AG04450 (cell line): ENCODE results near the gene SKIC8. TPM values are rescaled to one million over a fixed set of nuclear protein-coding genes. Genes with fewer than 3 reads are reported as not detected.

Source experiments
- CTCF ChIA-PET: fragments of 300-600, 350-600 bp; formaldehyde crosslinking; extraction: SDS; loops from one replicate; lab custom pipeline; 2022; ENCODE audit warnings: antibody characterized with exemption, inconsistent platforms; lab: Charles Lee
- POLR2A ChIA-PET: fragments of 350-600 bp; formaldehyde crosslinking; extraction: SDS; loops from one replicate; lab custom pipeline; 2021; ENCODE audit warnings: antibody characterized with exemption, inconsistent platforms; lab: Yijun Ruan, JAX
- DNase-seq: peaks from one replicate; pipeline ENCODE4 v3.0.0-alpha.2; 2011; ENCODE audit warnings: low read depth, low spot score
- H3K27ac ChIP-seq: one replicate; pipeline ENCODE4 v1.5.1; 2012; ENCODE audit warnings: low read depth, low read length, control low read depth
- H3K27me3 ChIP-seq: one replicate; pipeline ENCODE4 v1.6.0; 2012; ENCODE audit warnings: low read length; ENCODE audit not compliant: control insufficient read depth, insufficient read depth
- H3K4me3 ChIP-seq: 2 replicates; pipeline ENCODE4 v1.5.1; 2011; ENCODE audit warnings: mild to moderate bottlenecking, low read depth, low read length, control low read depth
- H3K9me3 ChIP-seq: 2 replicates; pipeline ENCODE4 v1.5.1; 2012; ENCODE audit warnings: low read length; ENCODE audit not compliant: control insufficient read depth, insufficient read depth
- polyA plus RNA-seq: library from polyadenylated mRNA; depleted of rRNA; stranded (reverse); fragments of >200 nt; gene quantifications from 2 replicates; pipeline ENCODE4 v1.2.3, GENCODE V29; 2011
- TF ChIP-seq, protein P1 (sequence below): IDR thresholded peaks from 2 replicates; pipeline ENCODE4 v1.5.1; 2011; ENCODE audit warnings: low read depth, low read length, control low read depth, inconsistent platforms

SKIC8 gene
- polyA plus RNA-seq, 1 experiment, result 92.0 TPM

DNA sequence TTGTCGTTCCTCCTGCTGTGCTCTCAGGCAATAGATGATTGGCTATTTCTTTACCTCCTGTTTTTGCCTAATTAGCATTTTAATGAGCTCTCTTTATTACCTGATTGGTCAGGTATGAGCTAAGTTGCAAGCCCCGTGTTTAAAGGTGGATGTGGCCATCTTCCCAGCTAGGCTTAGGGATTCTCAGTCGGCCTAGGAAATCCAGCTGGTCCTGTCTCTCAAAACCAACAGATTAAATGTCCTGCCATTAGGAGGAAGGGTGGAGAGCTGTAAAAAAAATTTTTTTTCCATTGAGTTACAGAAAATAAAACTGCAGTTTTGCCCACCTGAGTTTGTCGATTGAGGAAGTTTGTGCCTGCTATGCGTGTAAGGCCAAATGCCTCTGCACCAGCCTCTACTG, 59.6 kb downstream of the SKIC8 start:
- peaks cover 30% of the 10 kb centered on the region for H3K27me3 ChIP-seq
- CTCF ChIA-PET, result interaction anchor here (0.6 to 7.5 kb wide), 33 partner anchors 9 to 294 kb away, joined by 3 to 157 read pairs (median 7); partner anchors contain the start of genes CIB2 and SKIC8

DNA sequence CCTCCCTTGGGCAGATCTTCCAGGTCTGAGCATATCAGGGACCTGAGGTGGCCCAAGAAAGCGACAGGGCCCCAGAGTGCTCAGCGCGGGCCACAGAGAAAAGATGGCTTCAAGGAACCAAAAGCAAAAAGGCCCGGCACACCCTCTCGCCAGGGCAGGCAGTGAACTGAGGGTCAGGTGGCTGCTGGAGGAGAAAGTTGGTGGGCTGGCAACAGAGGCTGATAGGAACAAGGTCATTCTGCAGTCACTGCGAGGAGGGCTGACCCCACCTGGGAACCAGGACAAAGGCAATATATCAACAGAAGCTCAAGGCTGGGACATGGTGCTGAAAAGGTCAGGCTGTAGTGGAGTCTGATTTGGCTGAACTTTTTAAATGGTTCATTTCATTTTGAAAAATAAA, 62.3 kb downstream of the SKIC8 start:
- Histone ChIP-seq H3K9me3 (no peaks in the 10 kb centered on the region), H3K4me3 (no peak overlapping the region), H3K27me3 (peaks cover 35% of the 10 kb centered on the region), H3K27ac (no peak overlapping the region)
- CTCF ChIA-PET, result interaction anchor here (1.0 kb wide), 1 partner anchor 124 kb away, joined by 9 read pairs; no protein-coding TSS in a partner anchor
- DNase-seq, result no peak
- POLR2A ChIA-PET, result no interaction called here
- TF ChIP-seq, protein P1, sequence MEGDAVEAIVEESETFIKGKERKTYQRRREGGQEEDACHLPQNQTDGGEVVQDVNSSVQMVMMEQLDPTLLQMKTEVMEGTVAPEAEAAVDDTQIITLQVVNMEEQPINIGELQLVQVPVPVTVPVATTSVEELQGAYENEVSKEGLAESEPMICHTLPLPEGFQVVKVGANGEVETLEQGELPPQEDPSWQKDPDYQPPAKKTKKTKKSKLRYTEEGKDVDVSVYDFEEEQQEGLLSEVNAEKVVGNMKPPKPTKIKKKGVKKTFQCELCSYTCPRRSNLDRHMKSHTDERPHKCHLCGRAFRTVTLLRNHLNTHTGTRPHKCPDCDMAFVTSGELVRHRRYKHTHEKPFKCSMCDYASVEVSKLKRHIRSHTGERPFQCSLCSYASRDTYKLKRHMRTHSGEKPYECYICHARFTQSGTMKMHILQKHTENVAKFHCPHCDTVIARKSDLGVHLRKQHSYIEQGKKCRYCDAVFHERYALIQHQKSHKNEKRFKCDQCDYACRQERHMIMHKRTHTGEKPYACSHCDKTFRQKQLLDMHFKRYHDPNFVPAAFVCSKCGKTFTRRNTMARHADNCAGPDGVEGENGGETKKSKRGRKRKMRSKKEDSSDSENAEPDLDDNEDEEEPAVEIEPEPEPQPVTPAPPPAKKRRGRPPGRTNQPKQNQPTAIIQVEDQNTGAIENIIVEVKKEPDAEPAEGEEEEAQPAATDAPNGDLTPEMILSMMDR, result no peak

More for the DNA sequence above, 59.6 kb downstream of the SKIC8 start:
- DNase-seq, result no peak
- POLR2A ChIA-PET, result no interaction called here
- no peaks in the 10 kb centered on the region for H3K9me3 ChIP-seq
- H3K4me3 ChIP-seq, result no peak overlapping the region
- TF ChIP-seq, protein P1, result no peak
- no peak overlapping the region for H3K27ac ChIP-seq

GRCh38 chr15:78236491-78236890, 62.9 kb downstream of the SKIC8 start:
- TF ChIP-seq, protein P1, result no peak
- H3K27ac ChIP-seq, result no peak overlapping the region
- POLR2A ChIA-PET, result no interaction called here
- H3K27me3 ChIP-seq, result peaks cover 36% of the 10 kb centered on the region
- no peak for DNase-seq
- no peak overlapping the region for H3K4me3 ChIP-seq
- H3K9me3 ChIP-seq, result no peaks in the 10 kb centered on the region
- CTCF ChIA-PET, result interaction anchor here (0.7 kb wide), 1 partner anchor 129 kb away, joined by 5 read pairs; no protein-coding TSS in a partner anchor

GRCh38 chr15:78234515-78235040, 64.8 kb downstream of the SKIC8 start, which contains the start of gene ACSBG1:
Gene ACSBG1, minus strand, starts transcription at chr15:78234565. Its CDS starts 64 bp downstream, at chr15:78234501.
- H3K4me3 ChIP-seq, result no peak within 1 kb of the TSS
- ChIA-PET POLR2A (no interaction called here), CTCF (no interaction called here)
- TF ChIP-seq, protein P1, result no peak
- H3K9me3 ChIP-seq, result no peaks in the 10 kb centered on the region
- H3K27ac ChIP-seq, result no peak within 1 kb of the TSS
- peaks cover 42% of the 10 kb centered on the region for H3K27me3 ChIP-seq
- no peak for DNase-seq

GRCh38 chr15:78233496-78233895, 65.9 kb downstream of the SKIC8 start:
- TF ChIP-seq, protein P1, result no peak
- Histone ChIP-seq H3K27ac (no peak overlapping the region), H3K4me3 (no peak overlapping the region), H3K27me3 (peaks cover 45% of the 10 kb centered on the region), H3K9me3 (no peaks in the 10 kb centered on the region)
- DNase-seq, result no peak
- ChIA-PET CTCF (no interaction called here), POLR2A (no interaction called here)
